Tibial artery (tissue), 4 donors: Measurements from ENCODE around the gene OR4L1.

Experiments used
- DNase-seq, 2 donors: peaks; one replicate each; pipeline ENCODE4 v3.0.0-alpha.2; 2019
- H3K27ac ChIP-seq, 2 donors: fragments of 200-600 bp; sonication (generic) in 1 of 2; 1 replicate in 1 of 2; 2 replicates in 1 of 2; pipeline ENCODE4 v1.5.1; 2018 to 2019; ENCODE audit warnings: mild to moderate bottlenecking in 1 of 2
- H3K27me3 ChIP-seq, 2 donors: fragments of 200-600 bp; sonication (generic) in 1 of 2; one replicate each; pipeline versions ENCODE4 v1.5.1 to v1.6.0; 2016 to 2019
- H3K36me3 ChIP-seq, 3 donors: fragments of 200-600 bp; sonication (generic) in 2 of 3; one replicate each; pipeline ENCODE4 v1.5.1; 2016 to 2019; ENCODE audit warnings: mild to moderate bottlenecking in 2 of 3
- H3K4me1 ChIP-seq, 4 donors: fragments of 200-600 bp; sonication (generic) in 2 of 4; 1 replicate in 3 of 4; 2 replicates in 1 of 4; pipeline ENCODE4 v1.5.1; 2016 to 2019
- H3K4me3 ChIP-seq, 2 donors: fragments of 200-600 bp; sonication (generic) in 1 of 2; 1 replicate in 1 of 2; 2 replicates in 1 of 2; pipeline ENCODE4 v1.5.1; 2018 to 2019; ENCODE audit warnings: mild to moderate bottlenecking in 2 of 2
- H3K9me3 ChIP-seq, 3 donors: fragments of 200-600 bp; sonication (generic) in 1 of 3; one replicate each; pipeline ENCODE4 v1.5.1; 2016 to 2019
- CTCF ChIP-seq, 2 experiments: fragments of 200-600 bp in 1 of 2; fragments of 450-650 bp in 1 of 2; IDR thresholded peaks; one replicate each; pipeline ENCODE4 v1.5.1; 2017 to 2019; ENCODE audit warnings: antibody characterized with exemption in 2 of 2, mild to moderate bottlenecking in 1 of 2, moderate library complexity in 1 of 2
- intact Hi-C: fragments of 100-400 bp; cut with DNase I; formaldehyde crosslinking; loops from one replicate; pipeline ENCODE4 v1.15.0; 2023; ENCODE audit warnings: low total_unique reads

OR4L1 gene, protein sequence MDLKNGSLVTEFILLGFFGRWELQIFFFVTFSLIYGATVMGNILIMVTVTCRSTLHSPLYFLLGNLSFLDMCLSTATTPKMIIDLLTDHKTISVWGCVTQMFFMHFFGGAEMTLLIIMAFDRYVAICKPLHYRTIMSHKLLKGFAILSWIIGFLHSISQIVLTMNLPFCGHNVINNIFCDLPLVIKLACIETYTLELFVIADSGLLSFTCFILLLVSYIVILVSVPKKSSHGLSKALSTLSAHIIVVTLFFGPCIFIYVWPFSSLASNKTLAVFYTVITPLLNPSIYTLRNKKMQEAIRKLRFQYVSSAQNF

GRCh38 chr14:20059745-20060144 is at the start of gene OR4L1:
OR4L1 (plus strand) TSS chr14:20060045; CDS start chr14:20060045, 0 bp downstream.
- no peak within 1 kb of the TSS for H3K4me3 ChIP-seq
- H3K27ac ChIP-seq, result no peak within 1 kb of the TSS
- no peak for DNase-seq
- intact Hi-C loops, result no loop called here
- H3K9me3 ChIP-seq, result no peaks in the 10 kb centered on the region
- H3K27me3 ChIP-seq, result no peaks in the 10 kb centered on the region
- H3K4me1 ChIP-seq, result no peaks in the 10 kb centered on the region
- H3K36me3 ChIP-seq, result no peaks in the 10 kb centered on the region
- no peak for TF ChIP-seq CTCF (IDR thresholded peaks at IDR 0.05)

- DNase-seq, result no peak
- Histone ChIP-seq H3K9me3 (no peaks in the 10 kb centered on the region), H3K36me3 (no peaks in the 10 kb centered on the region), H3K27me3 (no peaks in the 10 kb centered on the region), H3K27ac (no peak within 1 kb of the TSS), H3K4me1 (no peaks in the 10 kb centered on the region), H3K4me3 (no peak within 1 kb of the TSS)
- intact Hi-C loops, result no loop called here
- no peak for TF ChIP-seq CTCF (IDR thresholded peaks at IDR 0.05)
Observed at GRCh38 chr14:20019257-20019865, 40.5 kb upstream of the OR4L1 start, which contains the start of gene OR4K14. OR4K14 (minus strand) TSS chr14:20019307; CDS start chr14:20015193, 4,114 bp downstream.

- no peaks in the 10 kb centered on the region for H3K4me1 ChIP-seq
- no peaks in the 10 kb centered on the region for H3K9me3 ChIP-seq
- H3K36me3 ChIP-seq, result no peaks in the 10 kb centered on the region
- intact Hi-C loops, result no loop called here
- TF ChIP-seq CTCF (IDR thresholded peaks at IDR 0.05), result no peak
- no peaks in the 10 kb centered on the region for H3K27me3 ChIP-seq
- DNase-seq, result no peak
- no peak overlapping the region for H3K27ac ChIP-seq
- no peak overlapping the region for H3K4me3 ChIP-seq
Observed at GRCh38 chr14:20031058-20031457, 28.8 kb upstream of the OR4L1 start.

DNA sequence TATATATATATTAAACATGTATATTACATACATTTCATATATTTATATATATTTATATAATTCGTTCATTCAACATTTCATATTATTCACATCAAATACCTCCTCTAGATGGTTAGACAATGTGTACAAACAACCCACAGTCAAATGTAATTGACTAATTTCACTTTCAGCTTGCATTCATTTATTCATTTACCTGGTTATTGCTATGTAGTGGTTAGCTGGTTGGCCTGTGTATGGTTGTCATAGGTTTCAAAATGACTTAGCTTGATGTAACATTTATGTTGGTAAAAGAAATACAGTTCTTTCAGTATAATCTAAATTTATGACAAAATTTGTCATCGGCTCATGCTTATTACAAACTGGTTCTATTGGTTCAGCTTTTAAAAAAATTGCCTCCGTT is 24.4 kb upstream of the OR4L1 start:
- intact Hi-C loops, result no loop called here
- DNase-seq, result no peak
- Histone ChIP-seq H3K27me3 (no peaks in the 10 kb centered on the region), H3K4me1 (no peaks in the 10 kb centered on the region), H3K4me3 (no peak overlapping the region), H3K27ac (no peak overlapping the region), H3K9me3 (no peaks in the 10 kb centered on the region), H3K36me3 (no peaks in the 10 kb centered on the region)
- no peak for TF ChIP-seq CTCF (IDR thresholded peaks at IDR 0.05)

- H3K9me3 ChIP-seq, result no peaks in the 10 kb centered on the region
- DNase-seq, result no peak
- H3K4me3 ChIP-seq, result no peak within 1 kb of the TSS
- no peak for TF ChIP-seq CTCF (IDR thresholded peaks at IDR 0.05)
- intact Hi-C loops, result no loop called here
- no peaks in the 10 kb centered on the region for H3K27me3 ChIP-seq
- no peak within 1 kb of the TSS for H3K27ac ChIP-seq
- H3K4me1 ChIP-seq, result no peaks in the 10 kb centered on the region
- H3K36me3 ChIP-seq, result no peaks in the 10 kb centered on the region
Observed at GRCh38 chr14:20035938-20036337, 23.9 kb upstream of the OR4L1 start, which contains the start of gene OR4K13. OR4K13 (minus strand) TSS chr14:20036038; CDS start chr14:20034758, 1,280 bp downstream.
